Measurements from ENCODE around the gene KRT5.

KRT5 gene

DNA sequence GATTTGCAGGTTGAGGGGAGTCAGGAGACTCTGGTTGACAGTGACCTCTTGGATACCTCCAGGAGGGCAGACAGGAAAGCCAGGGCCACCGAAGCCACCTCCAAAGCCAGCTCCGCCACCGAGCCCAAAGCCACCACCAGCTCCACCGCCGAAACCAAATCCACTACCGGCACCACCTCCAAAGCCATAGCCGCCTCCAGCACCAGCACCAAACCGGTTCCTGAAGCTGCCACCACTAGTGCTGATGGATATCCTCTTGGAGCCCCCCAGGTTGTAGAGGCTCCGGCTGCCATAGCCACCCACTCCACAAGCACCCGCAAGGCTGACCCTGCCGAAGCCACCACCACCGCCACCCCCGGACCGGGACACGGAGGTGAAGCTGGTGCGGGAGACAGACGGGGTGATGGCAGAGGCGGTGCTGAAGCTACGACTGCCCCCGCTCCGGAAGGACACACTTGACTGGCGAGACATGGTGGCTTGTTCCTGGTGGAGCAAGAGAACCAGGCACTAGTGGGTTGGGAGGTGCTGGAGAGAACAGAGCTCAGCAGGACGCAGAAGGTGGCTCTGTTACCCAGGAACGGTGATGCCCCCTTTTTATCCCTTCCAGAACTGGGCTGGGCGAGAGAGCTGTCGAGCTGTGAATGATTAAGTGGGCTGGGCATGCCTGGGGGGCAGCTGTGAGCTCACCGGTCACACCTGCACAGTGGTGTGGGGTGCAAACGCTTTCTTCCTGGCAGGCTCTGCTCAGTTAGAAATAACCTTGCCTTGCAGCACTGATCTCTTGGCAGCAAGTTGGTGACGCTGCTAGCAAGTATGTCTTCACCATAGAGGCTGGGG lies at the start of gene KRT5:
TSS of gene KRT5 (minus strand) at position 569 of the 837 bp plus-strand sequence. CDS start at position 471, 98 bp downstream.
- H3K27ac ChIP-seq = no peak within 1 kb of the TSS
- TF ChIP-seq, protein P1, sequence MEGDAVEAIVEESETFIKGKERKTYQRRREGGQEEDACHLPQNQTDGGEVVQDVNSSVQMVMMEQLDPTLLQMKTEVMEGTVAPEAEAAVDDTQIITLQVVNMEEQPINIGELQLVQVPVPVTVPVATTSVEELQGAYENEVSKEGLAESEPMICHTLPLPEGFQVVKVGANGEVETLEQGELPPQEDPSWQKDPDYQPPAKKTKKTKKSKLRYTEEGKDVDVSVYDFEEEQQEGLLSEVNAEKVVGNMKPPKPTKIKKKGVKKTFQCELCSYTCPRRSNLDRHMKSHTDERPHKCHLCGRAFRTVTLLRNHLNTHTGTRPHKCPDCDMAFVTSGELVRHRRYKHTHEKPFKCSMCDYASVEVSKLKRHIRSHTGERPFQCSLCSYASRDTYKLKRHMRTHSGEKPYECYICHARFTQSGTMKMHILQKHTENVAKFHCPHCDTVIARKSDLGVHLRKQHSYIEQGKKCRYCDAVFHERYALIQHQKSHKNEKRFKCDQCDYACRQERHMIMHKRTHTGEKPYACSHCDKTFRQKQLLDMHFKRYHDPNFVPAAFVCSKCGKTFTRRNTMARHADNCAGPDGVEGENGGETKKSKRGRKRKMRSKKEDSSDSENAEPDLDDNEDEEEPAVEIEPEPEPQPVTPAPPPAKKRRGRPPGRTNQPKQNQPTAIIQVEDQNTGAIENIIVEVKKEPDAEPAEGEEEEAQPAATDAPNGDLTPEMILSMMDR (conservative IDR thresholded peaks at IDR 0.05) = no peak

DNA sequence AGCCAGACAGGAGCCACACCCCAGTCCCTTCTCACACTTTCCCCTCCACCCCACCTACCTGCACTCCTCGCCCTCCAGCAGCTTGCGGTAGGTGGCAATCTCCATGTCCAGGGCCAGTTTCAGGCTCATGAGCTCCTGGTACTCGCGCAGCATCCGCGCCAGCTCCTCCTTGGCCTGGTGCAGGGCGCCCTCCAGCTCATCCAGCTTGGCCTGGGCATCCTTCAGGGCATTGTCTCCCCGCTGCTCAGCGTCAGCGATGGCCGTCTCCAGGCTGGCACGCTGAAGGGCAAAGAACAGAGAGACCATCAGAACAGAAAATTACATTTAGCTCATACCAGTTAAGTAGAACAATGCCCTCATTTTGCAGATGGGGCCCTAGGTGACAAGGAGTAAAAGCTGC lies 47.9 kb upstream of the KRT5 start:
- TF ChIP-seq, protein P1 (conservative IDR thresholded peaks at IDR 0.05) = no peak

DNA sequence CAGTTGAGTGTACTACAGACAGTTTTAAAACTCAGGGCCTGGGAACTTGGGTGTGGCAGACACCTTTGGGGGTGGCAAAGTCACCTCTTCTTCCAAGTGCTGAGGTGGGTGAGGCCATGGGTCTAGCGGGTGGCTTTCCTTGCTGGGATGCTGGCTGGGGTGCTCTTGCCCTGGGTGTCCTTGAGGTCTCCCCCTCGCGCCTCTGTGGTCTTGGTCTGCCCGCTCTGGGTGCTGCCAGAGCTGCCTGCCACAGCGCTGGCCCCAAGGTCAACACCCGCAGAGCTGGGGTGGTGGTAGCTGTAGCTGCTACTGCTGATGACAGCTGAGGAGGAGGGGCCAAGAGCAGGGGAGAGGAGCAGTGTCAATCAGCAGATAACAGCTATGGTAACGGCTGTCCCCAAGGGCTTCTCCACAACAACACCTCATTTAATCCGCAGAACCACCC lies 46.7 kb upstream of the KRT5 start:
- H3K27ac ChIP-seq = no peak overlapping the region
- TF ChIP-seq, protein P1 (conservative IDR thresholded peaks at IDR 0.05) = no peak

More for the DNA sequence above, 47.9 kb upstream of the KRT5 start:
- H3K27ac ChIP-seq = no peak overlapping the region

DNA sequence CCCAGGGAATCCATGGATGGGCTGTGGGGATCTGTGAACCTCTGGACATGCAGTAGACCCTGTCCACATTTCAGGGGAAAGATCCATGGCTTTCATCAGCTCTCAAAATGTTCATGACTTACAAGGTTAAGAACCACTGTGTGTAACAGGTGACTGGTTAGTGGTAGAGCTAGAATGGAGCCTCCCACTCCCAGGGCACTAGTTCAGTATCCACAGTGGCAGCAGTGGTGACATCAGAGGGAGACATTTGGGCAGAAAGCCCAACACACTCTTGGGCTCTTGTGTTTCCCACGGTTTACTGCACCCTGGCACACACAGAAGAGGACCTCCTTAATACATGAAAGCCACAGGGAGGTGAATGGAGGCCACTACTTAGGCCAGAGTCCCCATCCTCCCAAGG lies 44.4 kb upstream of the KRT5 start:
- no peak overlapping the region for H3K27ac ChIP-seq
- TF ChIP-seq, protein P1 (conservative IDR thresholded peaks at IDR 0.05) = no peak

DNA sequence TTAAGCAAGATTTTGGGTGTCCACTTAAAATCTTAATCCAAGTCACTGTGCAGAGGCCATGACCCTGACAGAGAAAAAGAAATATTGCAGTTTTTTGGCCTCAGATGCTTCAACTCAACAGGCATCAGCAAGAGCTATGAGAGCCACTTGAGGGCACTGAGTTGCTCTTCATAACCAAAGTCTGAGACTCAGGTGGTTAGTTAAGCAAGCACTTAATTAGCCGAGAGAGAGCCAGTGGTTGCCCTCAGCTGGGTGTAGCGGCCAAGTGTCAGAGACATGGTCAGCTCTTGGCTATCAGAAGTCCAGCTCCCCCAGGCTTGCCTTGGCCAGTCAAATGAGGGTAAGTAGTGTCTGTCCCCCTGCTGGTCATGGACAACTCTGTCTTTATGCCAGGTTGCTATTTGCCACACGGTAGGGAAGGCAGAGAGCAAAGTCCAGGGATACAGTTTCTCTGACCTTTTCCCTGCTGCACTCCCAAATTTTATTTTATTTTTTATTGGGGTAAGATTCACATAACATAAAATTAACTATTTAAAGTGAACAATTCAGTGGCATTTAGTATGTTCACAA lies 41.8 kb upstream of the KRT5 start:
- TF ChIP-seq, protein P1 (conservative IDR thresholded peaks at IDR 0.05) = peak; percentile 44; the same call in 1 of the 2 replicates
- H3K27ac ChIP-seq = no peak overlapping the region

DNA sequence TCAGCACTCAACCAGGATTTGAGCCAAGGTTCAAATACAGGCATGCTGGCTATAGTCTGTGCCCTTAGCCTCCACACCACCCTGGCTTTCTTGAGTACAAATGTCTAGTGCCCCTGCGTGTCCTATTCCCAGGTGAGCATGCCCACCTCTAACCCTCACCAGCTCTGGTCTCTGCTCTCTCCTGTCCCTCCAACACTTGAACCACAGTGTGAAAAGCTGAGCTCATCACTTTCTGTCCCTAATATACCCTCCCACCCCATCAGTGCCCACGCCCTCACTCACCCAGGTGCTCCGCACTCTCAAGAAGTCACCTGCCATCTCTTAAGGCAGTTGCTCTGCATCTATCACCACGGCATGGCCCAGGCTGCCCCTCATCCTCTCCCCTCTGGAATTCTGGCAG lies 39.8 kb upstream of the KRT5 start:
- no peak overlapping the region for H3K27ac ChIP-seq
- TF ChIP-seq, protein P1 (conservative IDR thresholded peaks at IDR 0.05) = no peak

DNA sequence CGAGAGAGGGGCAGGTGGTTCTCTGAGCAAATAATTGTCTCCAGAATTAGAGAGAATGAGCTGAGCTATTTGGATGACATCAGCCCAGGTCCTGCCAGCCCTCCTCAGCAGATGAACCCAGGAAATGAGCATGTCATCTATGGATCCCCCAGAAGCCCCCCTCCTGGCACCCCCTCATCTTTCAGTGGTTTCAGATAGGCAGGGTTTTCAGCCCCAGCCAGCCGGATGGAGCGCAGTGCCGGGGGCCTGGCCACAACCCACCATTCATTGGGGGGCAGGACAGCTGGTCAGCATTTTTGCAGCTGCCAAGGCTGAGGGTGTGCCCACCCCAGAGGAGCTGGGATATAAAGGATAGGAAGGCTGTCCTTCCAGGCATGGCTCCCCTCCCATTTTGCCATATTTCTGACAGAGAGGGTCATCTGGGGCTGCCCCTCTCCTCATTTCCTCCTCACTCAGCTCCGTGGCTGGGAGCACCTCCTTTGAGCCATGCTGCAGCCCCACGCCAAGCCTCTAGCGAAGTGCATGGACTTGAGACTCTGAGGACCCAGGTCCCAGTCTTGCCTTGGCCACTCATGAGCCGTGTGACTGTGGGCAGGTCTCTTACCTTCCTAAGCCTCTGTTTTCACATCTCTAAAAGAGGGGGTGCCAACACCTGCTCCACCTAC lies 38.7 kb upstream of the KRT5 start:
- no peak overlapping the region for H3K27ac ChIP-seq
- TF ChIP-seq, protein P1 (conservative IDR thresholded peaks at IDR 0.05) = no peak

Data from VCaP (cell line).